Gastroesophageal sphincter (tissue), 3 donors: Measurements from ENCODE around the gene PDE11A.

ENCODE experiments used
- POLR2A ChIP-seq, 2 donors: fragments of 450-650 bp; IDR thresholded peaks; one replicate each; pipeline ENCODE4 v1.6.1; 2017; ENCODE audit warnings: antibody characterized with exemption in 2 of 2, mild to moderate bottlenecking in 2 of 2, moderate library complexity in 1 of 2
- POLR2AphosphoS5 ChIP-seq: sonication (generic); formaldehyde crosslinking; IDR thresholded peaks from one replicate; pipeline ENCODE4 v1.6.1; 2017; ENCODE audit warnings: antibody characterized with exemption
- TF ChIP-seq, protein P1 (sequence below), 4 experiments: fragments of 200-600 bp in 2 of 4; fragments of 450-650 bp in 2 of 4; sonication (generic) in 1 of 4; IDR thresholded peaks; one replicate each; pipeline ENCODE4 v1.5.1; 2017 to 2019; ENCODE audit warnings: antibody characterized with exemption in 4 of 4, mild to moderate bottlenecking in 2 of 4, moderate library complexity in 2 of 4

DNA sequence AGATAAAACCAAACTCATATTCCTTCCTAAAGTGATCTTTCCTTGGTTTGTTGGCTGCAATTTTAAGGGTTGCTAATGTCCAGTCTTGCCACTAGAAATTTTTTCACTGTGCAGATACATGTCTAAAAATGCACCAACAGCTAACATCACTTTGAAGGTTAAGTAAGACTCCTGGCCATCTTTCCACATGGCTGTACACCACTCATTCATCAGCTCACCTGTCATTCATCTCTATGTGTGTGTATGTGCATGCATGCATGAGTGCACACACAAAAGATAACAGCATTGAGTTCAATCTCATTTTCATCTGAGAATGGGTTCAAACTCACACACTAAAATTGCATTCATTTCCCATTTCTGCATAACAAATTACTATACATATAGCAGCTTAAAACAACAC is 203.8 kb downstream of the PDE11A start:
- TF ChIP-seq, protein P1, sequence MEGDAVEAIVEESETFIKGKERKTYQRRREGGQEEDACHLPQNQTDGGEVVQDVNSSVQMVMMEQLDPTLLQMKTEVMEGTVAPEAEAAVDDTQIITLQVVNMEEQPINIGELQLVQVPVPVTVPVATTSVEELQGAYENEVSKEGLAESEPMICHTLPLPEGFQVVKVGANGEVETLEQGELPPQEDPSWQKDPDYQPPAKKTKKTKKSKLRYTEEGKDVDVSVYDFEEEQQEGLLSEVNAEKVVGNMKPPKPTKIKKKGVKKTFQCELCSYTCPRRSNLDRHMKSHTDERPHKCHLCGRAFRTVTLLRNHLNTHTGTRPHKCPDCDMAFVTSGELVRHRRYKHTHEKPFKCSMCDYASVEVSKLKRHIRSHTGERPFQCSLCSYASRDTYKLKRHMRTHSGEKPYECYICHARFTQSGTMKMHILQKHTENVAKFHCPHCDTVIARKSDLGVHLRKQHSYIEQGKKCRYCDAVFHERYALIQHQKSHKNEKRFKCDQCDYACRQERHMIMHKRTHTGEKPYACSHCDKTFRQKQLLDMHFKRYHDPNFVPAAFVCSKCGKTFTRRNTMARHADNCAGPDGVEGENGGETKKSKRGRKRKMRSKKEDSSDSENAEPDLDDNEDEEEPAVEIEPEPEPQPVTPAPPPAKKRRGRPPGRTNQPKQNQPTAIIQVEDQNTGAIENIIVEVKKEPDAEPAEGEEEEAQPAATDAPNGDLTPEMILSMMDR (IDR thresholded peaks at IDR 0.05) = no peak
- TF ChIP-seq POLR2A (IDR thresholded peaks at IDR 0.05) (no peak), POLR2AphosphoS5 (no peak)
